GM23248 (cell line): Measurements from ENCODE around the gene ATG7. TPM values are rescaled to one million over a fixed set of nuclear protein-coding genes. Genes with fewer than 3 reads are reported as not detected.

Experiments
- DNase-seq: peaks from one replicate; pipeline ENCODE4 v3.0.0-alpha.2; 2015
- H2AFZ ChIP-seq: fragments of 200-600 bp; sonication (generic); 2 replicates; pipeline ENCODE4 v1.6.1; 2016; ENCODE audit warnings: antibody characterized with exemption
- H3F3A ChIP-seq: fragments of 200-600 bp; sonication (generic); 2 replicates; pipeline ENCODE4 v1.6.1; 2016; ENCODE audit warnings: mild to moderate bottlenecking, antibody characterized with exemption, mixed run types; ENCODE audit not compliant: insufficient read depth
- H3K27ac ChIP-seq: fragments of 200-600 bp; sonication (generic); 2 replicates; pipeline ENCODE4 v1.5.1; 2016; ENCODE audit warnings: mild to moderate bottlenecking
- H3K27me3 ChIP-seq: fragments of 200-600 bp; sonication (generic); replicated peaks from 2 replicates; pipeline ENCODE4 v1.6.1; 2016; ENCODE audit warnings: mild to moderate bottlenecking; ENCODE audit not compliant: insufficient read depth
- H3K36me3 ChIP-seq: fragments of 200-600 bp; sonication (generic); 2 replicates; pipeline ENCODE4 v1.6.1; 2016; ENCODE audit warnings: low read depth, mild to moderate bottlenecking
- H3K4me1 ChIP-seq: fragments of 200-600 bp; sonication (generic); 2 replicates; pipeline ENCODE4 v1.6.1; 2016; ENCODE audit warnings: mild to moderate bottlenecking; ENCODE audit not compliant: insufficient read depth
- H3K4me2 ChIP-seq: fragments of 200-600 bp; sonication (generic); one replicate; pipeline ENCODE4 v1.6.1; 2016; ENCODE audit warnings: mild to moderate bottlenecking; ENCODE audit not compliant: unreplicated experiment
- H3K4me3 ChIP-seq: fragments of 200-600 bp; sonication (generic); 2 replicates; pipeline ENCODE4 v1.5.1; 2016; ENCODE audit warnings: mild to moderate bottlenecking
- H3K79me2 ChIP-seq: fragments of 200-600 bp; sonication (generic); 2 replicates; pipeline ENCODE4 v1.6.1; 2016; ENCODE audit warnings: mild to moderate bottlenecking; ENCODE audit not compliant: insufficient read depth
- H3K9ac ChIP-seq: fragments of 200-600 bp; sonication (generic); 2 replicates; pipeline ENCODE4 v1.6.1; 2016; ENCODE audit warnings: mild to moderate bottlenecking
- H3K9me2 ChIP-seq: fragments of 200-600 bp; sonication (generic); 2 replicates; pipeline ENCODE4 v1.6.1; 2016; ENCODE audit warnings: mixed run types, mild to moderate bottlenecking, moderate library complexity; ENCODE audit not compliant: insufficient read depth
- H3K9me3 ChIP-seq: fragments of 200-600 bp; sonication (generic); one replicate; pipeline ENCODE4 v1.6.1; 2017; ENCODE audit warnings: low read depth
- H4K20me1 ChIP-seq: fragments of 200-600 bp; sonication (generic); 2 replicates; pipeline ENCODE4 v1.6.0; 2016; ENCODE audit not compliant: insufficient read depth
- EZH2 ChIP-seq: fragments of 200-600 bp; sonication (generic); IDR thresholded peaks from 2 replicates; pipeline ENCODE4 v1.6.1; 2018; ENCODE audit warnings: antibody characterized with exemption, mild to moderate bottlenecking; ENCODE audit not compliant: insufficient read depth, poor library complexity, severe bottlenecking
- EZH2phosphoT487 ChIP-seq: fragments of 200-600 bp; sonication (generic); IDR thresholded peaks from 2 replicates; pipeline ENCODE4 v1.6.1; 2018; ENCODE audit warnings: antibody characterized with exemption, moderate library complexity, mild to moderate bottlenecking, low read depth; ENCODE audit not compliant: insufficient read depth
- WGBS, 2 experiments: methylation state at CpG; one replicate each; pipeline ENCODE4 v1.1.6; 2015 to 2017; ENCODE audit warnings: low lambda C conversion rate in 2 of 2, low coverage in 1 of 2; ENCODE audit errors: missing lambda C conversion rate in 2 of 2; 5-methylcytosine and 5-hydroxymethylcytosine counted together
- in situ Hi-C: fragments of 300-500 bp; cut with MboI; formaldehyde crosslinking; loops from 2 replicates; pipeline ENCODE4 v1.15.0; 2020
- polyA plus RNA-seq: library from polyadenylated mRNA; unstranded; fragments of >200 nt; fragmentation: Nextera tagmentation; extraction: Ambion mirVana; gene quantifications from 2 replicates; pipeline ENCODE4 v1.2.1, GENCODE V29; 2016
- total RNA-seq: library from RNA; depleted of rRNA; stranded (reverse); fragments of >200 nt; shearing (Covaris generic); gene quantifications from 2 replicates; pipeline ENCODE4 v1.2.3, GENCODE V29; 2014

ATG7 gene
- total and polyA plus RNA-seq, 2 experiments from 2014 or later: 40.5 to 67.5 TPM

DNA sequence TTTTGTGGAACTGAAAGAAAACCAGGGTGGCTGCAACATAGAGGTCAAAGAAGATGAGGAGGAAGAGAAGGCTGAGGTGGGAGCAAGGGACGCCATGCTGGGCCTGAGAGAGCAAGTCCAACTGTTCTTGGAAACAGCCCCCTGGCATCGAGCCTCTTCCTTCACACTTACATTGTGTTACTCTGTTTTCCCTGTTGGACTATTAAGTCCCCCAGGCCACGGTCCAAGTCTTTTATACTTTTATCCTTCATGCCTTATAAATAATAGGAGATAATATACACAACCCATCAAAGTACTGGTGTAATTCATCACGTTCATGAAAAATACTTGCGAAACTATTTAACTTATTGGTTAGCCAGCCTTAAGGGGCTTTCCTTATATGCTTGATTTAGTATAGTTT, 79.3 kb downstream of the ATG7 start:
- H3K9ac ChIP-seq: no peak overlapping the region
- H3K79me2 ChIP-seq: no peaks in the 10 kb centered on the region; the same call in none of the 2 replicates
- no peaks in the 10 kb centered on the region; the same call in 1 of the 2 replicates for H4K20me1 ChIP-seq
- no peaks in the 10 kb centered on the region for H3K9me2 ChIP-seq
- no peak overlapping the region for H3K4me3 ChIP-seq
- H2AFZ ChIP-seq: no peak overlapping the region
- H3K27me3 ChIP-seq: no peaks in the 10 kb centered on the region
- DNase-seq: no peak
- H3K4me1 ChIP-seq: peaks cover 23% of the 10 kb centered on the region
- in situ Hi-C loops: no loop called here
- H3F3A ChIP-seq: peaks cover 19% of the 10 kb centered on the region
- H3K36me3 ChIP-seq: peaks cover 4% of the 10 kb centered on the region; the same call in 1 of the 2 replicates
- no peak overlapping the region for H3K4me2 ChIP-seq
- TF ChIP-seq EZH2phosphoT487: no peak
- 94 to 95% methylated on average over 5 of the region's 5 CpGs for WGBS, 2 experiments
- H3K27ac ChIP-seq: no peak overlapping the region
- no peaks in the 10 kb centered on the region for H3K9me3 ChIP-seq

DNA sequence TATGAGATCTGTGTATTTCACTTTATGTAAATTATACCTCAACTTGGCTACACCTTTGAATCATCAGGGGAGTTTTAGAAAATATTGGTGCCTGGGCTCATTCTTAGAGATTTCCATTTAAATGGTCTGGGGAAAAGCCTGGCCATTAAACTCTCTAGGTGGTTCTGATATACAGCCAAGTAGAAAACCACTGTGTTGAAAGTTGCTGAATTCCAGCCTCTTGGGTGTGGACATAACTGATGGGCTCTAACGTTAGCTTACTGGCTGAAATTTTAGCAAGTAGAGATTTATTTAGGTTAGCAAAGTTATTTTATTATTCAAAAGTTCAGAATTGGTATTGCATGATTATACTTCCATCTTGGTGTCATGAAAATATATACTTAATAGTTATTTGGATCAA, 84.1 kb downstream of the ATG7 start:
- no peak for DNase-seq
- Histone ChIP-seq H3K4me1 (peaks cover 4% of the 10 kb centered on the region; the same call in 1 of the 2 replicates), H4K20me1 (no peaks in the 10 kb centered on the region; the same call in 1 of the 2 replicates), H3K36me3 (peaks cover 17% of the 10 kb centered on the region; the same call in 1 of the 2 replicates), H3K9ac (no peak overlapping the region), H3K27me3 (no peaks in the 10 kb centered on the region), H3K9me3 (no peaks in the 10 kb centered on the region), H2AFZ (no peak overlapping the region), H3K79me2 (no peaks in the 10 kb centered on the region; the same call in none of the 2 replicates), H3K4me3 (no peak overlapping the region), H3K9me2 (no peaks in the 10 kb centered on the region), H3K4me2 (no peak overlapping the region), H3F3A (peaks cover 1% of the 10 kb centered on the region; the same call in 1 of the 2 replicates), H3K27ac (no peak overlapping the region)
- 10 to 15% methylated on average over 1 of the region's 1 CpG for WGBS, 2 experiments
- no peak for TF ChIP-seq EZH2
- no peak for TF ChIP-seq EZH2phosphoT487
- in situ Hi-C loops: no loop called here

DNA sequence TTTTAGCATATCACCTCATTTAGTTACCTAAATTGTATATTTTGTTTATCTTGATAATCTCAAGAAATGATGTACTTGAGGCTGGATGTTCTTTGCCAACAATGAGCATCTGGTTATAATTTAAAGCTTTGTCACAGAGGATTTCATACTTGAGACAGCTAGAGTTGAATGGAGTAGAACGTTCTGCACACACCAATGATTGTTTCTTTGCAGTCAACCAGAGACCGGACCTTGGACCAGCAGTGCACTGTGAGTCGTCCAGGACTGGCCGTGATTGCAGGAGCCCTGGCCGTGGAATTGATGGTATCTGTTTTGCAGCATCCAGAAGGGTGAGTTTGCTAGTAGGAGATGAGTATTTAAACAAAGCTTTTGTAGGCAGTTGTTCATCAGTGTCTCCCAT, 90.4 kb downstream of the ATG7 start:
- Histone ChIP-seq H3K27ac (peak overlapping the region; percentile 0; the same call in 1 of the 2 replicates), H3K9me2 (no peaks in the 10 kb centered on the region), H2AFZ (no peak overlapping the region), H3K4me3 (no peak overlapping the region), H3K4me1 (peaks cover 31% of the 10 kb centered on the region), H3F3A (peaks cover 33% of the 10 kb centered on the region), H4K20me1 (no peaks in the 10 kb centered on the region), H3K27me3 (no peaks in the 10 kb centered on the region), H3K36me3 (peaks cover 34% of the 10 kb centered on the region; the same call in 1 of the 2 replicates), H3K9me3 (no peaks in the 10 kb centered on the region), H3K9ac (no peak overlapping the region), H3K4me2 (peak overlapping the region; percentile 1), H3K79me2 (no peaks in the 10 kb centered on the region)
- peak; percentile 56 for DNase-seq
- in situ Hi-C loops: no loop called here
- no peak for TF ChIP-seq EZH2phosphoT487
- TF ChIP-seq EZH2: no peak
- WGBS, 2 experiments: 7 to 9% methylated on average over 5 of the region's 5 CpGs

DNA sequence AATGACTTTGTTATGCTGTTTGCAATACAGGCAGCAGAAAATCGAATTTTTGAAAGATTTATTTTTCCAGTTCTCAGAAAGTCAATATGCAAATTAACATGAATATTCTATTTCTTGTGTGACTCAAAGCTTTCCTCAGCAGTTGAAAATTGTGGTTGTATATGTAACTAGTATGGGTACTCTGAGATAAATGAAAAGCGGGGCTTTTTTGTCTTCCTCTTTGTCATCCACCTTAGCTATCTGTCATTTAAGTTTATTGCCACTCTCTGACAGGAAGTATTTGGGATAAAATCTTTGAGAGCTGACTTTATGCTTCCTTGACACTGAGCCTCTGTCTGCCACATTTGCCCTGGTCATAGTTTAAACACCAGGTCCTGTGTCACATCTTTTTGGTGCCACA, 91.5 kb downstream of the ATG7 start:
- Histone ChIP-seq H3K36me3 (peaks cover 34% of the 10 kb centered on the region; the same call in 1 of the 2 replicates), H3K4me3 (no peak overlapping the region), H3K27me3 (no peaks in the 10 kb centered on the region), H3K4me2 (no peak overlapping the region), H2AFZ (no peak overlapping the region), H3K4me1 (peaks cover 31% of the 10 kb centered on the region), H3K27ac (no peak overlapping the region), H3K9me3 (no peaks in the 10 kb centered on the region), H3K9ac (0 out of 2 replicates have a peak overlapping the region, but pooled peaks have one; percentile 9), H3K79me2 (no peaks in the 10 kb centered on the region), H4K20me1 (no peaks in the 10 kb centered on the region), H3F3A (peaks cover 33% of the 10 kb centered on the region), H3K9me2 (no peaks in the 10 kb centered on the region)
- WGBS, 2 experiments: 92 to 96% methylated on average over 2 of the region's 2 CpGs
- DNase-seq: no peak
- TF ChIP-seq EZH2phosphoT487 (no peak), EZH2 (no peak)
- in situ Hi-C loops: no loop called here
